ELR (cell line): ENCODE measurements around the gene STK26.
"Not testable (repeated sequence)": the region's sequence is repeated elsewhere in the genome, so short reads cannot be mapped to it uniquely, and the experiment has no call there.

Source experiments
- DNase-seq: peaks from one replicate; pipeline ENCODE4 v3.0.0-alpha.2; 2015; ENCODE audit warnings: low read depth

The STK26 gene

GRCh38 chrX:132094164-132094563, 71.1 kb downstream of the STK26 start:
- no peak for DNase-seq

GRCh38 chrX:132098704-132099103, 75.6 kb downstream of the STK26 start:
- DNase-seq = not testable (repeated sequence)

GRCh38 chrX:132101206-132101605, 78.1 kb downstream of the STK26 start:
- DNase-seq = no peak

GRCh38 chrX:132101799-132102198, 78.7 kb downstream of the STK26 start:
- no peak for DNase-seq

GRCh38 chrX:132107291-132107690, 84.2 kb downstream of the STK26 start:
- no peak for DNase-seq

- DNase-seq = no peak
Measured at GRCh38 chrX:132114607-132115006, 91.5 kb downstream of the STK26 start.

GRCh38 chrX:132115792-132116191, 92.7 kb downstream of the STK26 start:
- DNase-seq = no peak

- no peak for DNase-seq
Measured at GRCh38 chrX:132118358-132118757, 95.3 kb downstream of the STK26 start.

- peak; percentile 1 for DNase-seq
Measured at GRCh38 chrX:132119283-132119682, 96.2 kb downstream of the STK26 start.

GRCh38 chrX:132119821-132120515, 96.9 kb downstream of the STK26 start:
- DNase-seq = peak; percentile 18

GRCh38 chrX:132120913-132121312, 97.8 kb downstream of the STK26 start:
- DNase-seq = no peak
